Kidney tubule cell (primary cell): ENCODE results near the gene PLRG1.

ENCODE experiments used
- DNase-seq: peaks from one replicate; pipeline ENCODE4 v3.0.0-alpha.2; 2018; ENCODE audit warnings: low spot score

PLRG1 gene

GRCh38 chr4:154519214-154519613 lies 31.0 kb downstream of the PLRG1 start:
- DNase-seq: no peak

- no peak for DNase-seq
These were observed 32.6 kb downstream of the PLRG1 start for GRCh38 chr4:154517591-154517990.

GRCh38 chr4:154516318-154517029 lies 33.7 kb downstream of the PLRG1 start:
- DNase-seq: no peak

- no peak for DNase-seq
These were observed 38.2 kb downstream of the PLRG1 start for GRCh38 chr4:154511981-154512380.

GRCh38 chr4:154511548-154511947 lies 38.7 kb downstream of the PLRG1 start:
- no peak for DNase-seq

- peak; percentile 87 for DNase-seq
These were observed 43.0 kb downstream of the PLRG1 start for GRCh38 chr4:154507156-154507555.

GRCh38 chr4:154506253-154506652 lies 43.9 kb downstream of the PLRG1 start:
- DNase-seq: peak; percentile 39

- DNase-seq: peak; percentile 48
These were observed 46.6 kb downstream of the PLRG1 start for GRCh38 chr4:154503598-154503997.

GRCh38 chr4:154502111-154502510 lies 48.1 kb downstream of the PLRG1 start:
- no peak for DNase-seq

GRCh38 chr4:154497889-154498288 lies 52.3 kb downstream of the PLRG1 start:
- DNase-seq: no peak

GRCh38 chr4:154495867-154496266 lies 54.3 kb downstream of the PLRG1 start:
- no peak for DNase-seq

- DNase-seq: no peak
These were observed 57.9 kb downstream of the PLRG1 start for GRCh38 chr4:154492288-154492687.

- DNase-seq: peak; percentile 35
These were observed 58.6 kb downstream of the PLRG1 start, which contains the start of gene DCHS2 for GRCh38 chr4:154491341-154492271. DCHS2 (minus strand) TSS chr4:154491799; CDS start chr4:154491355, 444 bp downstream.

GRCh38 chr4:154490583-154491340 lies 59.4 kb downstream of the PLRG1 start:
- peak; percentile 6 for DNase-seq

- no peak for DNase-seq
These were observed 60.0 kb downstream of the PLRG1 start for GRCh38 chr4:154490234-154490582.

GRCh38 chr4:154489558-154490233 lies 60.5 kb downstream of the PLRG1 start:
- DNase-seq: no peak

- no peak for DNase-seq
These were observed 63.1 kb downstream of the PLRG1 start for GRCh38 chr4:154487145-154487544.

- DNase-seq: no peak
These were observed 65.0 kb downstream of the PLRG1 start for GRCh38 chr4:154485127-154485773.
